Stimulated activated CD4-positive, alpha-beta T cell treated with anti-CD3 and anti-CD28 coated beads, Interleukin-15, amount 100 ng/mL, for 1 hour (primary cell): Measurements from ENCODE around the gene VIPR1.

ENCODE experiments used
- DNase-seq, 2 donors: peaks; one replicate each; pipeline ENCODE4 v3.0.0-alpha.2; 2020; ENCODE audit warnings: low read depth in 1 of 2, low spot score in 1 of 2

The VIPR1 gene

GRCh38 chr3:42509111-42509510, 6.7 kb downstream of the VIPR1 start:
- DNase-seq, result no peak

DNA sequence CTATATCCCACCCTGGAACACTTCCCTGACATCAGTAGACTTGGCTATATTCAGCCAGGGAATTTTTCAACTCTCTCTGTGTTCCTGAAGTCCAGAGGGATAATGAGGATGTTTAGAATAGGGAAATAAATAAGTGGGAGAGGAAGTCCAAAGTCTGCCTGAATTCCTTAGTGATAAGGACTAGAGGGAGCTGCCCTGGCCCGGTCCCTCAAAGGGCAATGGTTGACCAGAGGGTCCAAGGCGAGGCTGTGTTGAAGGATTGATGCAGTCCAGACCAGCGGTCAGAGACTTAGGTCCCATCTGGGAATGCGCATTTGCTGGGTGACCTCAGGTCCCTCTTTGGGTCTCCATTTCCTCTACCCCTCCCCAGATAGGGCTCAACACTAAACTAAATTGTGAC, 7.9 kb downstream of the VIPR1 start:
- DNase-seq, result no peak

DNA sequence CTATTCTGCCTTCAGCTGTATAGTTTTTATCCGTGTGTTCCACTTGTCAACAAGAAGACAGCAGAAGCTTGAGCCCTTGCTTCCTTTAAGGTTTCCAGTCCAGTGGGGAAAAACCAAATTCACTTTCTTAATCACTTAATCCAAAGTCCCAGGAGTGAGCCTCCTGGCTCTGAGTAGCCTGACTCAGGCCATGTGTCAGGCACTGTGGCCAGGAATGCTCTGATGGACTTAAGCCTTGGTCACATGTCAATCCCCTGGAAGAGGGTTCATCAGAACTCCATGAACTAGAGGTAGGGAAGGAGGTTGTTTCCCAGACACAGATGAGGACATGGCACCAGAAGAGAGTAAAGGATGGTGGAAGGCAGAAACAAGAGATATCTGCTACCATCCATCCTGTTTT, 8.8 kb downstream of the VIPR1 start:
- DNase-seq, result no peak

DNA sequence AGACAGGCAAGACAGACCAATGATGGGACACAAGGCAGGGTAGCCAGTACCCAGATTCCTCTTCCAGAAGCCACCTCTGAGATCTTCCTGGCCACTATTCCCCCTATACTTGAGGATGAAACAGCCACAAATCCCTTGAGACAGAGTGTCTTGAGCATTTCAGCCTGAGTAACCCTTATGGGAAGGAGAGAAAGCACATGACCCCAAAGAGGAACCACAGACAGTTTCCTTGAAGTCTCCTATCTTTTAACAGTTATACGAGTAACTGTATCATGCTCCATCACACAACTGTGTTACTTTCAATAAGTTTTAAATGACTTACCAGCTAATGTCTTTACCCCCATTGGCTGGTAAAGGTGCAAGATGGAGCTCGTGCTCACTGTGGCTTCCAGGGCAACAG, 9.3 kb downstream of the VIPR1 start:
- DNase-seq, result no peak

- DNase-seq, result no peak
These were observed 10.7 kb downstream of the VIPR1 start for GRCh38 chr3:42513121-42513520.

GRCh38 chr3:42513521-42513920, 11.1 kb downstream of the VIPR1 start:
- no peak for DNase-seq

GRCh38 chr3:42514876-42515275, 12.4 kb downstream of the VIPR1 start:
- no peak for DNase-seq

- no peak for DNase-seq
These were observed 13.0 kb downstream of the VIPR1 start for GRCh38 chr3:42515391-42515916.

- DNase-seq, result no peak
These were observed 13.5 kb downstream of the VIPR1 start for GRCh38 chr3:42515976-42516375.

GRCh38 chr3:42516443-42516842, 14.0 kb downstream of the VIPR1 start:
- no peak for DNase-seq

- DNase-seq, result no peak
These were observed 14.7 kb downstream of the VIPR1 start for GRCh38 chr3:42517117-42517516.

DNA sequence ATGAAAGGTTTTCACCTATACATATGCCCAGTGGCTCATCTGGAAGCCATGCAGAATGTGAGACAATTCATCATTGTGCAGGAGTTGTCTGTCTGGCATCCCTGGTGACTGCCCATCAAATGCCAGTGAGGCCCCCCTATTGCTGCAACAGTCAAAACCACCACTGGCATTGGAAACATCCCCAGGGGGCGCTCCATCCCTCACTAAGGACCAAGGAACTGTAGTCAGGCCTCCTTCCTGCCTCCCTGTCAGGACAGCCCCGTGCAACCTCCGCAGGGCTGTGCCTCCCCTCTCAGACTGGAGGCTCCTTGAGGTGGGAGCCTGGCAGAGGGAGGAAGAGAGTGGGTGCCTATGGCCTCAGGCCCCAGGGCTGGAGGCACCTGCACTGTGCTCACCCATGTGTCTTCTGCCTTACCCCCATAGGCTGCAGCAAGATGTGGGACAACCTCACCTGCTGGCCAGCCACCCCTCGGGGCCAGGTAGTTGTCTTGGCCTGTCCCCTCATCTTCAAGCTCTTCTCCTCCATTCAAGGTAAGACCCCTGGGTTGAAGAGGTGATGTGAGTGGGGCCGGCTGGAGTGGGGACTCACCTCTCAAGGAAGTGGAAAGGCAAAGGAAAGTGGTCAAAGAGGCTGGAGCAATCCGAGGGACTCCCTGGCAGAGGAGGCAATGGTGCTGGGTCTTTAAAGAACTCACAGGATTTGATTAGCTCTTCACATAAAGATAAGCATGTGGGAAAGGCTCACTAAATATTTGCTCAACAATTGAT, 16.5 kb downstream of the VIPR1 start:
- no peak for DNase-seq

- DNase-seq, result no peak
These were observed 17.1 kb downstream of the VIPR1 start for GRCh38 chr3:42519568-42519962.

- no peak for DNase-seq
These were observed 17.9 kb downstream of the VIPR1 start for GRCh38 chr3:42520336-42520735.

DNA sequence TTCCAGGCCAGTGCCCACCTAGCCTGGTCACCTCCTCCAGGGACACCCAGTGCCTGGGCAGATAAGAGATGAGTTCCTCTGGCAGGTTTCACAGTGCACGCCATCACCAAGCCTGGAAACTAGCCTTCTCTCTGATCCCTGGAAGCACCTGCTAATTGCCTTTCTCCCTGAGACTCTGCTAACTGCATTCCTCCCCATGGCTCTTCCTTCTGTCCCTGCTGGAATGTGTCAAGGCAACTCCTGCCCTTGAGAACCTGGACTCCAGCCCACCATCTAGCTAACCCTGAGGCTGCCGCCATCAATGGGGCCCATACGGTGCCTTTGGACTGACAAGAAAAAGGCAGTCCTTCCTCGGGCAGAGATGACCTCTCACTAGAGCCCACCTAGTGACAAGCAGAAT, 18.5 kb downstream of the VIPR1 start:
- no peak for DNase-seq

DNA sequence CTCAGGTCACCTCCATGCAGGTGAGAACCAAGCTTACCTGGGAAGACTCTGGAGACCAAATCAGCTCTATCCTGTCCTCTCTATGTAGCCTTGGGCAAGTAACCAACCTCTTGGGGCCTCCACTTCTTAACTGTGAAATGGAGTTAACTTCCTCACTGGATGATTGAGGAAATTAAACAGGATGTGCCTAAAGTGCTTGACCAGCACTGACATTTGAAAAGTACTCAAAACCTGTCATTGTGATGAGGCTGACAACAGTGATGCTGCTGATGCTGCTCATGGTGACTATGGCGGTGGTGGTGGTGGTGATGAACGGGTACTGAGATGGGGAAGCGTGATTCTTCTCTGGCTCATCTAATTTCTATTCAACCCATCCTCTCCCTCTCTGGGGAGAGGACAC, 22.3 kb downstream of the VIPR1 start:
- no peak for DNase-seq

DNA sequence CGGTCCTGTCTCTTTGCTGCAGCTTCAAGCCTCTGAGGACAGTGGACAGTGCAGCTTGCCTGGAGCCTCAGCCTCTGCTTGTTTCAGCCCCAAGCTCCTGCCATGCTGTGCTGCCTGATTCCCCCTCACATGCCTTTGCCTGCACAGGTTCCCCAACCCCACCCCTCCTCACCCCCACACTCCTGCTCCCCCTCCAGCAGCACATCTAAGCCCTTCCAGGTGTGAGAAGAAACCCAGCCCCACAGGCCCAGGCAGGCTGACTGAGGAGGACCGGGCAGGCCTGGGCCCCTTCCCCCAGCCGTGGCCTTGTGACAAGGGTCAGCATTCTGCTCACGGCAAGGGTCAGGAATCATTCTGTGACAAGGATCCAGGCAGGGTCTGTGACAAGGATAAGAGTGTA, 22.8 kb downstream of the VIPR1 start:
- no peak for DNase-seq

DNA sequence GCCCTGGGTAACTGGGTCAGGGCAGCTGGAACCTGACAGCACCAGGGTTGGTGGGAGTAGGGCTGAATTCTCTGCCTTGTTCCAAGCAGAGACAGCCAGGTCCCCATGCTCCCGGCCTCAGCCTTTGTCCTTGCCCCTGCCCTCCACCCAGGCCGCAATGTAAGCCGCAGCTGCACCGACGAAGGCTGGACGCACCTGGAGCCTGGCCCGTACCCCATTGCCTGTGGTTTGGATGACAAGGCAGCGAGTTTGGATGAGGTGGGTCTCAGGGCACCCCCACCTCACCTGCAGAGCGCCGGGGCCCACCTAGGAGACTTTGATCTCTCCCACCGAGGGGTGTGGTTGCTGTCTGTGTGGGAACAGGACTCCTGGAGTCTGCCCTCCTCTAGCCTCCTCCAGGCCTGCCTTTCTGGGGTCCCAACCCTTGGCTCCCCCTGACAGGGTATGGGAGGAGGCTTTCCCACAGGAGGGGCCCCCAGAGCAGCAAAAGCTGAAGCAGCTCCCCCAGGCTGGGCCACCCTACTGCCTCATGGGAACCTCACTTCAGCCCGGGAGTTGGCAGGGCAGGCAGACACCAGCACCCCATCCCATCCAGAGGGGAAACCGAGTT, 23.4 kb downstream of the VIPR1 start:
- no peak for DNase-seq

DNA sequence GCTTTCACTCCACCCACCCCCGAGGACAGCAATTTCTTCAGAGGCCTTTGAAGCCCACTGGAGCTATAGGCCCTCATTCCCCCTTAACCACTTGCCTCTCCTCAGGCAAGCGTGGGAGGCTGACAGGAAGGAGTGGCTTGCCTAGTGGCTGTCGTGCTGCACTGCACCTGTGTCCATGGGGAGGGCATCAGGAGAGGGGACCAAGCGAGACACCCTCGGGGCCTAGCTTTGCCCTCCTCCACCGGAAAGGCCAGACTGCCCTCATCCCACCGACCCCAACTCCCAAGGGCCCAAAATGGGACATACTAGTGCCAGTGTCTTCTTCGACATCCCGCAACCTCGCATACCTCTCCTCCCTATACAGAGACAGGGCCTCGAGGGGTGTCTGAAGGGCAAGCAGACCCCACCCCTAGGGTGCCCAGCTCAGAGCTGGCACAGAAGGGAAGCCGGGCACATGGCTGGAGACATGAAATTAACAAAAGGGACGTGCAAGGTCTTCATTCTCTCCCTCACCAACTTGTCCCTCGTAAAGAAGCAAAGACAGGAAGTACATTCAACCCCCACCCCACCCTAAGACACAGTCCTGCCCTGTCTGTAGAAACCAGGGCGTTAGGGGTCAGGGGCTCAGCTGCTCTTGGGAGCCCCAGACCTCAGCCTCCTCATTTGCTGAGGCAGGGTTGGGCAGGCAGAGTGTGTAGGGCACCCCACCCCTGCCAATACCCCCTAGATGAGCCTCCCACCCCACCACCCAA, 24.3 kb downstream of the VIPR1 start:
- DNase-seq, result peak in 1 of 2 donors; percentile 27

GRCh38 chr3:42527368-42527917, 25.0 kb downstream of the VIPR1 start:
- no peak for DNase-seq

GRCh38 chr3:42529468-42529867, 27.0 kb downstream of the VIPR1 start:
- DNase-seq, result no peak

DNA sequence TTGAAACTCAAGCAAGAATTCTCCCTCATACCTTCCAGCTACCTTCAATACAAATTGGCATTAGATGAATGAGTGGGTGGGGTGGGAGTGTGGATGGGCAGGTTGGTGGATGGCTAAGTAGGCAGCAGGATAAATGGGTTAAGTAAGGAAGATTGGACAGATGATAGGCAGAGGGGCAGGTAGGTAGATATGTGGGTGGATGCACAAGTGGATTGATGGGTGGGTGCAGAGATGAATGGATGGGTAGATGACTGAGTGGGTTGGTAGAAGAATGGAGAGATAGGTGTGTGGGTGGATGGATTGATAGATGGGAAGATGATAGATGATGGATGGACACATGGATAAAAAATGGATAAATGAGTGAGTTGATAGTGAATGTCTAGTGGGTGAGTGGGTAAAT, 27.6 kb downstream of the VIPR1 start:
- DNase-seq, result no peak
